GM12891 (cell line): ENCODE measurements around the gene SLC2A10.

Experiments used
- PAX5 ChIP-seq: IDR thresholded peaks from 2 replicates; pipeline ENCODE4 v1.6.1; 2011; ENCODE audit warnings: low read length, moderate library complexity, mild to moderate bottlenecking; ENCODE audit not compliant: insufficient read depth, severe bottlenecking
- POLR2A ChIP-seq: IDR thresholded peaks from 2 replicates; pipeline ENCODE4 v1.6.1; 2011; ENCODE audit warnings: low read depth, low read length, control low read depth
- POLR2AphosphoS5 ChIP-seq: IDR thresholded peaks from 2 replicates; pipeline ENCODE4 v1.6.1; 2011; ENCODE audit warnings: low read depth, low read length, control low read depth
- POU2F2 ChIP-seq: IDR thresholded peaks from 2 replicates; pipeline ENCODE4 v1.6.1; 2011; ENCODE audit warnings: low read depth, mild to moderate bottlenecking, control low read depth, low read length, moderate library complexity
- SPI1 ChIP-seq: IDR thresholded peaks from 2 replicates; pipeline ENCODE4 v1.6.1; 2011; ENCODE audit warnings: low read depth, low read length, control low read depth
- TAF1 ChIP-seq: IDR thresholded peaks from 2 replicates; pipeline ENCODE4 v1.6.1; 2011; ENCODE audit warnings: low read depth, low read length, control low read depth

DNA sequence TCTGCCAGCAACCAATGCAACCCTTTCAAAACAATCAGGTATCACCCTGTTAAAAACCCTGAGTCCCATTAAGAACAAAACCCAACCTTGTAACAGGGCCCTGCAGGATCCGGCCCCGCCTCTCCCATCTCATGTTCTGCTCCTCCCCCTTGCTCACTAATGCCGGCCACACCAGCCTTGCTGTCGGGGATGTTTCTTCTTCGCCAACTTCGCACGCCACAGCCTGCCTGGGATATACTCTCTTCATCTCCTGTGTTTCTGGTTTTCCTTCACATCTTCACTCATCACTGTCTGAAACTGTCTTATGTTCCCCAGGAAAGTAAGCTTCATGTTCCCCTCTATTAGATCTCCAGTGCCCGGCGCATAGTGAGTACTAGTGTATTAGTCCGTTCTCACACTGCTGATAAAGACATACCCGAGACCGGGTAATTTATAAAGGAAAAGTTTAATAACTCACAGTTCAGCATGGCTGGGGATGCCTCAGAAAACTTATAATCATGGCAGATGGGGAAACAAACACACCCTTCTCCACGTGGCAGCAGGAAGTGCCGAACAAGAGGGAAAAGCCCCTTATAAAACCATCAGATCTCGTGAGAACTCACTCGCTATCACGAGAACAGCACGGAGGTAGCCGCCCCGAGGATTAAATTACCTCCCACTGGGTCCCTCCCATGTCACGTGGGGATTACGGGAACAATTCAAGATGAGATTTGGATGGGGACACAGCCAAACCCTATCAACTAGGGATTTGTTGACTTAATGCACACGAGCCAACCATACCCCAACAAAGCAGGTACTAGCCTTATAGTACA is 25.3 kb upstream of the SLC2A10 start:
- TF ChIP-seq TAF1 (no peak), POLR2AphosphoS5 (no peak), POLR2A (no peak), POU2F2 (no peak), PAX5 (no peak), SPI1 (no peak)
